ENCODE results near the gene CCNG1.

DNA sequence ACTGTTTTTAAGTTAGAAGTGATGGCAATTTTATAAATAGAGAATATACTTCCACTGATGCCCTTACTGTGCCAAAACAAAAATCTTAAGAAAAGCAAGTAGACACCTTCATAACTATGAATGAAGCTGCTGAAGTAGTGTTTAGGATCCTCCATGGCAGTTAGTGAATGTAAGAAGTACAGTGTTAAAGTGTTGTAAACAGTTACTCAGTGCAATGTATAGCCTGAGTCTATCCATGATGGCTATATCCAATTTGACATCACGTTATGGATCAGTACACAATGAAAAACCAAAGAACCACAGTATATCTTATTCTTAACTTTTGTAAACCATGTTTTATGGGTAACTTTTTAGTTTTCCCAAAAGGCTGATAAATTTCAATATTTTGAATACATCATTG is 7.1 kb downstream of the CCNG1 start:
- no peak for TF ChIP-seq EZH2 (IDR thresholded peaks at IDR 0.05; ENCODE audit: borderline replicate concordance, low read depth, low read length, severe bottlenecking)
- TF ChIP-seq, protein P1, sequence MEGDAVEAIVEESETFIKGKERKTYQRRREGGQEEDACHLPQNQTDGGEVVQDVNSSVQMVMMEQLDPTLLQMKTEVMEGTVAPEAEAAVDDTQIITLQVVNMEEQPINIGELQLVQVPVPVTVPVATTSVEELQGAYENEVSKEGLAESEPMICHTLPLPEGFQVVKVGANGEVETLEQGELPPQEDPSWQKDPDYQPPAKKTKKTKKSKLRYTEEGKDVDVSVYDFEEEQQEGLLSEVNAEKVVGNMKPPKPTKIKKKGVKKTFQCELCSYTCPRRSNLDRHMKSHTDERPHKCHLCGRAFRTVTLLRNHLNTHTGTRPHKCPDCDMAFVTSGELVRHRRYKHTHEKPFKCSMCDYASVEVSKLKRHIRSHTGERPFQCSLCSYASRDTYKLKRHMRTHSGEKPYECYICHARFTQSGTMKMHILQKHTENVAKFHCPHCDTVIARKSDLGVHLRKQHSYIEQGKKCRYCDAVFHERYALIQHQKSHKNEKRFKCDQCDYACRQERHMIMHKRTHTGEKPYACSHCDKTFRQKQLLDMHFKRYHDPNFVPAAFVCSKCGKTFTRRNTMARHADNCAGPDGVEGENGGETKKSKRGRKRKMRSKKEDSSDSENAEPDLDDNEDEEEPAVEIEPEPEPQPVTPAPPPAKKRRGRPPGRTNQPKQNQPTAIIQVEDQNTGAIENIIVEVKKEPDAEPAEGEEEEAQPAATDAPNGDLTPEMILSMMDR (IDR thresholded peaks at IDR 0.05; ENCODE audit: borderline replicate concordance, extremely low read depth, low read length, poor library complexity, severe bottlenecking), result no peak
